PC-9 (cell line): ENCODE measurements around the gene KLHL4. TPM values are rescaled to one million over a fixed set of nuclear protein-coding genes. Genes with fewer than 3 reads are reported as not detected.
"Not testable (repeated sequence)": the region's sequence is repeated elsewhere in the genome, so short reads cannot be mapped to it uniquely, and the experiment has no call there.

Source experiments
- BruUV-seq: library from RNA; stranded (reverse); fragments of 400-500 nt; replicated peaks from 2 replicates; lab custom pipeline; 2021; lab: Mats Ljungman, UMichigan
- CTCF ChIA-PET: fragments of 300-600 bp; sonication (Branson Sonifier 250); formaldehyde crosslinking; loops from one replicate; lab custom pipeline; 2022; ENCODE audit warnings: antibody characterized with exemption; lab: Charles Lee
- POLR2A ChIA-PET: fragments of 300-600 bp; sonication (Branson Sonifier 250); formaldehyde crosslinking; loops from one replicate; lab custom pipeline; 2022; ENCODE audit warnings: antibody characterized with exemption; ENCODE audit not compliant: unreplicated experiment; lab: Charles Lee
- DNase-seq, 2 experiments: peaks; one replicate each; pipeline versions ENCODE4 v3.0.0 to v3.0.0-alpha.2; 2015 to 2022; ENCODE audit warnings: mixed read lengths in 1 of 2
- H2AFZ ChIP-seq: fragments of 200-600 bp; sonication (generic); 2 replicates; pipeline ENCODE4 v1.8.1; 2017; ENCODE audit warnings: antibody characterized with exemption
- H3F3A ChIP-seq: fragments of 200-600 bp; sonication (generic); 2 replicates; pipeline ENCODE4 v1.8.1; 2017; ENCODE audit warnings: antibody characterized with exemption, mild to moderate bottlenecking, low read depth; ENCODE audit not compliant: insufficient read depth
- H3K27ac ChIP-seq: fragments of 200-600 bp; sonication (generic); 2 replicates; pipeline ENCODE4 v1.6.1; 2016; ENCODE audit warnings: mixed run types
- H3K27me3 ChIP-seq: fragments of 200-600 bp; sonication (generic); 2 replicates; pipeline ENCODE4 v1.6.1; 2016; ENCODE audit warnings: low read depth, mixed run types; ENCODE audit not compliant: insufficient read depth
- H3K36me3 ChIP-seq: fragments of 200-600 bp; sonication (generic); 2 replicates; pipeline ENCODE4 v1.6.1; 2016; ENCODE audit warnings: low read depth, mixed run types
- H3K4me1 ChIP-seq: fragments of 200-600 bp; sonication (generic); replicated peaks from 2 replicates; pipeline ENCODE4 v1.6.1; 2016; ENCODE audit warnings: mixed run types; ENCODE audit not compliant: insufficient read depth
- H3K4me2 ChIP-seq: fragments of 200-600 bp; sonication (generic); 2 replicates; pipeline ENCODE4 v1.6.1; 2017; ENCODE audit warnings: mixed run types
- H3K4me3 ChIP-seq: fragments of 200-600 bp; sonication (generic); 2 replicates; pipeline ENCODE4 v1.6.1; 2016; ENCODE audit warnings: mixed run types
- H3K79me2 ChIP-seq: fragments of 200-600 bp; sonication (generic); 2 replicates; pipeline ENCODE4 v1.6.1; 2017; ENCODE audit warnings: low read depth, mixed run types
- H3K9me2 ChIP-seq: fragments of 200-600 bp; sonication (generic); 2 replicates; pipeline ENCODE4 v1.8.1; 2017; ENCODE audit warnings: mild to moderate bottlenecking; ENCODE audit not compliant: insufficient read depth
- H3K9me3 ChIP-seq: fragments of 200-600 bp; sonication (generic); 2 replicates; pipeline ENCODE4 v1.8.1; 2016; ENCODE audit warnings: low read depth; ENCODE audit not compliant: insufficient read depth
- H4K20me1 ChIP-seq: fragments of 200-600 bp; sonication (generic); 2 replicates; pipeline ENCODE4 v1.8.1; 2017; ENCODE audit not compliant: insufficient read depth
- CTCF ChIP-seq: fragments of 200-600 bp; sonication (generic); conservative IDR thresholded peaks from 2 replicates; pipeline ENCODE4 v1.6.1; 2017; ENCODE audit warnings: mixed run types, antibody characterized with exemption, mild to moderate bottlenecking, moderate library complexity
- EZH2 ChIP-seq: fragments of 200-600 bp; sonication (generic); IDR thresholded peaks from 2 replicates; pipeline ENCODE4 v1.8.0; 2017; ENCODE audit warnings: antibody characterized with exemption, low read depth
- intact Hi-C: fragments of 100-400 bp; cut with micrococcal nuclease; formaldehyde crosslinking; loops from one replicate; pipeline ENCODE4 v1.10.0; 2022; ENCODE audit not compliant: unreplicated experiment
- total RNA-seq: library from RNA; stranded (reverse); gene quantifications from 2 replicates; pipeline ENCODE4 v1.2.3, GENCODE V29; 2021

KLHL4 gene
- total RNA-seq, 1 experiment from 2014 or later, result 0.65 TPM

GRCh38 chrX:87687703-87688102, 170.1 kb downstream of the KLHL4 start:
- intact Hi-C loops, result no loop called here
- no peak for DNase-seq
- CTCF ChIA-PET, result no interaction called here
- no peak overlapping the region for H2AFZ ChIP-seq
- no peaks in the 10 kb centered on the region for H3K9me2 ChIP-seq
- no peaks in the 10 kb centered on the region for H3F3A ChIP-seq
- H3K36me3 ChIP-seq, result no peaks in the 10 kb centered on the region
- no peak overlapping the region for H3K4me3 ChIP-seq
- no TSS peak for BruUV-seq
- no peaks in the 10 kb centered on the region for H3K9me3 ChIP-seq
- H3K79me2 ChIP-seq, result no peaks in the 10 kb centered on the region
- no peaks in the 10 kb centered on the region for H3K27me3 ChIP-seq
- H3K27ac ChIP-seq, result no peak overlapping the region
- H3K4me2 ChIP-seq, result no peak overlapping the region
- H4K20me1 ChIP-seq, result no peaks in the 10 kb centered on the region
- TF ChIP-seq CTCF, result no peak
- TF ChIP-seq EZH2, result no peak
- no peaks in the 10 kb centered on the region for H3K4me1 ChIP-seq
- POLR2A ChIA-PET, result no interaction called here

- CTCF ChIA-PET, intact Hi-C loops: not testable (repeated sequence)
Measured at GRCh38 chrX:87688113-87688748, 170.6 kb downstream of the KLHL4 start.

GRCh38 chrX:87689218-87689617, 171.6 kb downstream of the KLHL4 start:
- H3F3A ChIP-seq, H3K36me3 ChIP-seq, H3K4me2 ChIP-seq, H2AFZ ChIP-seq, H4K20me1 ChIP-seq, H3K79me2 ChIP-seq, POLR2A ChIA-PET, H3K27me3 ChIP-seq, intact Hi-C loops, CTCF ChIA-PET, H3K27ac ChIP-seq, H3K9me3 ChIP-seq, BruUV-seq, DNase-seq, H3K4me1 ChIP-seq, H3K4me3 ChIP-seq, H3K9me2 ChIP-seq: not testable (repeated sequence)

More at GRCh38 chrX:87688113-87688748, 170.6 kb downstream of the KLHL4 start:
- DNase-seq, H3K27ac ChIP-seq, H2AFZ ChIP-seq, H3K36me3 ChIP-seq, H4K20me1 ChIP-seq, H3F3A ChIP-seq, H3K4me2 ChIP-seq, BruUV-seq, H3K27me3 ChIP-seq, H3K9me3 ChIP-seq, H3K4me3 ChIP-seq, H3K9me2 ChIP-seq, POLR2A ChIA-PET, H3K79me2 ChIP-seq, H3K4me1 ChIP-seq: not testable (repeated sequence)

GRCh38 chrX:87693204-87693603, 175.6 kb downstream of the KLHL4 start:
- TF ChIP-seq CTCF, result no peak
- TF ChIP-seq EZH2, result no peak
- ChIA-PET POLR2A (no interaction called here), CTCF (no interaction called here)
- Histone ChIP-seq H3K79me2 (no peaks in the 10 kb centered on the region), H3K27me3 (no peaks in the 10 kb centered on the region), H4K20me1 (no peaks in the 10 kb centered on the region), H3K36me3 (no peaks in the 10 kb centered on the region), H3K4me3 (no peak overlapping the region), H3K9me2 (no peaks in the 10 kb centered on the region), H3K9me3 (no peaks in the 10 kb centered on the region), H3F3A (no peaks in the 10 kb centered on the region), H3K4me1 (no peaks in the 10 kb centered on the region), H3K27ac (no peak overlapping the region), H3K4me2 (no peak overlapping the region), H2AFZ (no peak overlapping the region)
- DNase-seq, result no peak
- intact Hi-C loops, result no loop called here
- BruUV-seq, result no TSS peak
